Retinal pigment epithelial cell (primary cell): Measurements from ENCODE around the gene KCTD18.

Source experiments
- DNase-seq: peaks from one replicate; pipeline ENCODE4 v3.0.0-alpha.2; 2010; ENCODE audit warnings: low read depth
- H3K4me3 ChIP-seq: 2 replicates; pipeline ENCODE4 v1.5.1; 2011; ENCODE audit warnings: mild to moderate bottlenecking, low read length, control low read depth, moderate library complexity
- TF ChIP-seq, protein P1 (sequence below): conservative IDR thresholded peaks from 2 replicates; pipeline ENCODE4 v1.5.1; 2011; ENCODE audit warnings: low read depth, low read length, control low read depth, inconsistent platforms

KCTD18 gene

DNA sequence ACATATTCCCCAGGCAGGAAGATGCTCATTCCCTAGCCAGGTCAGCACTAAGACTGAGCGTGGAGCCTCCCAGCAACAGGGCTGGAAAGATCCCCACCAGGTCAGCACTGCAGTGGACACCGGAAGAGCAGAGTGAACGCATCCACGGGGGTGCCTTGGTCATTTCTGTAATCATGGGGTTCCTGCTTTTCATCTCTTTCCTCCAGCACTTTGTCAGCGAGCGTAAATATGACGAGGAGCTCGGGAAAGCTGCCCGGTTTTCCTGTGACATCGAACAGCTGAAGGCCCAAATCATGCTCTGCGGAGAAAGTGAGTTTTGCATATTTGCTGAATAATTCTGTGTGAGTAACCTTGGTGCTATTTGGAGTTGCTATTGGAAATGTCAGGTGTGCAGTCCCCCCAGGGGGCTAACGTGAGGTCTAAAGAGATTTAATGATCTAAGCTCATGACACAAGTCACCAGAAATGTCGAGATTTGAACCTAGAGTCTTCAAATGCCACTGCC lies 40.1 kb downstream of the KCTD18 start:
- DNase-seq, result no peak
- no peak overlapping the region for H3K4me3 ChIP-seq
- TF ChIP-seq, protein P1, sequence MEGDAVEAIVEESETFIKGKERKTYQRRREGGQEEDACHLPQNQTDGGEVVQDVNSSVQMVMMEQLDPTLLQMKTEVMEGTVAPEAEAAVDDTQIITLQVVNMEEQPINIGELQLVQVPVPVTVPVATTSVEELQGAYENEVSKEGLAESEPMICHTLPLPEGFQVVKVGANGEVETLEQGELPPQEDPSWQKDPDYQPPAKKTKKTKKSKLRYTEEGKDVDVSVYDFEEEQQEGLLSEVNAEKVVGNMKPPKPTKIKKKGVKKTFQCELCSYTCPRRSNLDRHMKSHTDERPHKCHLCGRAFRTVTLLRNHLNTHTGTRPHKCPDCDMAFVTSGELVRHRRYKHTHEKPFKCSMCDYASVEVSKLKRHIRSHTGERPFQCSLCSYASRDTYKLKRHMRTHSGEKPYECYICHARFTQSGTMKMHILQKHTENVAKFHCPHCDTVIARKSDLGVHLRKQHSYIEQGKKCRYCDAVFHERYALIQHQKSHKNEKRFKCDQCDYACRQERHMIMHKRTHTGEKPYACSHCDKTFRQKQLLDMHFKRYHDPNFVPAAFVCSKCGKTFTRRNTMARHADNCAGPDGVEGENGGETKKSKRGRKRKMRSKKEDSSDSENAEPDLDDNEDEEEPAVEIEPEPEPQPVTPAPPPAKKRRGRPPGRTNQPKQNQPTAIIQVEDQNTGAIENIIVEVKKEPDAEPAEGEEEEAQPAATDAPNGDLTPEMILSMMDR, result no peak

DNA sequence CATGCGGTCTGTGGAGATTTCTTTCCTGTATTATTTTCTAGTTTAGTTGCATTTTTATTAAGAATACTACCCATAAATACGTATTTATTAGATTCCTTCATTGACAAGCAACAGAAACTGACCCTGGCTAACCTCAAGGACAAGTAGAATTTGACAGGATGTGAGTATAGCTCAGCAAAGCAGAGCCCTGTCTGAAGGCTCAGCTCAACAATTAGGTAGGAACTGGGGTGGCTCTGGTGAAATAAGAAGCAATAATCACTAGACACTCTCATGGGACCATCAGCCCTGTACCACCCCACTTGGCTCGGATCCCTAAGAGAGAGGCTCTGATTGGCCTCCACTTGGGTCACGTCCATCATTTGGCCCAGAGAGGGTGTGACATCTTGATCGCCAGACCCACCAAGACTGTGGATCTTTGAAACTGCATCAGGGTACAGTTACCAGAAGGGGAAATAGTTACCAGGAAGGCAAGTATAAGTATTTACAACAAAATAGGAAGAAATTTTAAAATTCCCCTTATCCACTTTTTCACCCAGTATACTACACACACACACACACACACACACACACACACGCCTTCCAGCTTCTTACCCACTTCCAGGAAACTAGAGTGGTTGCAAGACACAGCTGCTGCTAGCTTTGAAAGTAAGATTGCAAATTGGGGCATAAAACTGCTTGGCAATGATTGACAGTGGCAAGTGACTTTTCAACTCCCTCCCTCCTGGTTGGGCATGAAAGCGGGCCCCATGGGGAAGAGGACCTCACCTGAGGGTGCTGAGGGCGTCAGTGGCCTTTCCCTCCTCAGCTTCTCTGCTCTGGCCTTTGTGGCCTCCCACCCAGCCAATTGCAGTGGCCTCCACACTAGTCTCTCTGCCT lies 41.8 kb downstream of the KCTD18 start:
- no peak for DNase-seq
- H3K4me3 ChIP-seq, result no peak overlapping the region

DNA sequence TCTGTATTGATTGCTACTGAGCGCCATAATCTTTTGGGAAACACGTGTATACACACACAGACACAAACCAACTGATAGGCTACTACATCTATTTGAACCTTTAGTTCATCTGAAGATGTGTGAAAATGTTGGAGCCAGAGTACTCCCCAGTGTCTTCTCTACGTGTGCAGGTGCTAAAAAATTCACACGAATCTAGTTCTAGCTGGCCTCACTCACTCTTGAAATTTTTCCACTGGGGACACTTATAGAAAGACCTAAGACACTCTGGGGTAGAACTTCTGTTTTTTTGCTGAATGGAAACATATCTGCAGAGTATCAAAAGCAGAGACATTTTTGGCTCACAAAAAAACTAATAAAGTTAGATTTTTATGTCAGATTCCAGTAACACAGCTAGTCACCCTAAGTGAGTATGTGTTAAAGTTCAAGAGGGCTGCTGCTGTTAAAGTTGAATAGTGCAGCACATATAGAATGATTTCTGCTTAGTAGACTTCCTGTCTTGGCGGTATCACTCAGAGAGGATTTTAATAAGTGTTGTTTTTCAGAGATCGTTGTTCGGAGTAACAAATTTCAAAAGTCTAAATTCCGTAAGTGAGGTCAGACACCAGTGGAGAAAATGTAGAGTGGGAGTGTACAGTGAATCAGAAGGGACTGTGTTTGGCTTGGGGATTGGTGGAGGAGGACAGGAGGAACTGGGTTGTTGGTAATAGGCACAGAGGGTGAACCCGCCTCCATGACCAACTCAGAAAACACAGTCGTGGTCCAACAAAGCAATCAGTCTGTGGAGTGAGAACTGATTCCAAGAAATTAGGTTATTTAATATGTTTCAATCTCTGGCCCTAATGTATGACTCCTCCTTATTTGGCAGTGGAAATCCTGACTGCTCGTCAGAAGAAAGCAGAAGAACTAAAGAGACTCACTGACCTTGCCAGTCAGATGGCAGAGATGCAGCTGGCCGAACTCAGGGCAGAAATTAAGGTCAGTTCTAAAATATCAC lies 43.1 kb downstream of the KCTD18 start:
- H3K4me3 ChIP-seq, result no peak overlapping the region
- TF ChIP-seq, protein P1, result no peak
- no peak for DNase-seq

More for the DNA sequence above, 41.8 kb downstream of the KCTD18 start:
- TF ChIP-seq, protein P1, result no peak

DNA sequence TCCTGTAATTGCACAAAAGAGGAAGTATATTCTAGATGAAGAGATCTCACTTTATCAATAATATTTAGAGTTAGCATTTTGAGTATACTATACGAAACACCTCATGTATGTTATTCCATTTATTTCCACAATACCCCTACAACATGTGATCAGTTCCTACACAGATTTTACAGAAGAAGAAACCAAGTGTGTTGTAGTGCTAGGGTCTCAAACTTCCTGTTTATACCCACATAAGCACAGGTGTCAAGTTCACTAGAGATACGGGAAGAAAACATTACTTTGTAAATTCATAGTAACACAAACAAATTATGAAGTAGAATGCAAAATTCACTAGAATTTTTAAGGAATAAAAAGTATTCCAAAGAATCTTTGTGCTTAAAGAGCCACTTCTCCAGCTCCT lies 46.4 kb downstream of the KCTD18 start:
- DNase-seq, result no peak
- TF ChIP-seq, protein P1, result no peak

DNA sequence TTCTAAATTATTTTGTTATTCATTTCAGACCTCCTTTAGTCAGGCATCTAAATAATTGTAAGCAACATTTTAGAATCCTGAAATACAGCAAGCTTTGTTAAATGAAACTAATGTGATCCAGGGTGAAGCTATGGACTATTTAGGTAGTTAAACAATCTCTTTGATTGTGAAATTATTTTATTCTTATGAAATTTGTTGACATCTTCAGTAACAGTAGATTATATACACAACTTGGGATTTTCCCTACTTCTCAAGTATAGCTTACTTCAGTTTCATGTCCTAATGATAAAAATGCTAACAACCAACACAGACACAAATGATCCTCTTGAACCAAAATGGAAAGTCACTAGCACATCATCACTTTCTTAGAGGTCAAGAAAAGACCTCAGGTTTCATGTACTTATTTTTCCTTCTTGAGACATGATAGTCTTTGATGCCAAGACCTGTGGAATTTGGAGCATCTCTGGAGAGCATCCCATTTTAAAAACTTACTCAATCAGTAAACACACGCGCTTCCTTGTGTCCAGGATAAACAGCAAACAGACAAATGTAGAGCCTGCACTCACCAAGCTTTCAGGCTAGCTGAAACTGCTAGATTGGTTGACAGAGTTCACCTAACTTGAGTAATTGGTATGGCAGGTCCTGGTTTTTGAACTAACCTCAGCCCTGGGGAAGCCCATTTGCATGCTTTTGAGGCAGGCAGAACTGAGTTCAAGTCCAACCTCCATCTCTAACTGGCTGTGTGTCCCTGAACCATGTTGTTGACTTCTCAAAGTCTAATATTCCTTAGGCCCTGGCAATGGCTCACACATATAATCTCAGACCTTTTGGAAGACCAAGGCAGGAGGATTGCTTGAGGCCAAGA lies 47.8 kb downstream of the KCTD18 start:
- TF ChIP-seq, protein P1, result no peak
- no peak for DNase-seq
- no peak overlapping the region for H3K4me3 ChIP-seq

More for the DNA sequence above, 46.4 kb downstream of the KCTD18 start:
- no peak overlapping the region for H3K4me3 ChIP-seq

DNA sequence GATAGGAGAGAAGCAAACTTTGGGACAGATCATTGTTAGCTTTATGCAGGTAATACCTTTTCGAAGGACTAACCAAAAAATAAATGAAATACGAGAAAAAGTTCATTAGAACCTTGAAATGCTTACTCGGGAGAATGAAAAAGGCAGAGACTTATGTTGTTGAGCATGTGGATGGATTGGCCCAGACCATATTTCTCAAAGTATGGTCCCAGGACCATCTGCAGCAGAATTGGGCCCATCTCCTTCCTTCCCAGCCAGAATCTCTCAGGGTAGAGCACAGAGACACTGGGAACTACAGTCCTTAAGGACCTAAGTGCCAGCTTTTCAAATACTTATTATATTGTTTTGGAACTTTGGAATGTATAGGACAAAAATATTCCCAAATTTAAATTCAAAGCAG lies 50.8 kb downstream of the KCTD18 start:
- TF ChIP-seq, protein P1, result no peak
- no peak for DNase-seq
- no peak overlapping the region for H3K4me3 ChIP-seq
